Stimulated activated CD8-positive, alpha-beta memory T cell treated with anti-CD3 and anti-CD28 coated beads, Interleukin-12 subunit alpha, Interleukin-12 subunit beta, amount 100 ng/mL, for 1 hour (primary cell): ENCODE measurements around the gene SUSD5.
"Not testable (repeated sequence)": the region's sequence is repeated elsewhere in the genome, so short reads cannot be mapped to it uniquely, and the experiment has no call there.

Experiments
- DNase-seq: peaks from one replicate; pipeline ENCODE4 v3.0.0-alpha.2; 2020; ENCODE audit warnings: low read depth

Gene SUSD5

DNA sequence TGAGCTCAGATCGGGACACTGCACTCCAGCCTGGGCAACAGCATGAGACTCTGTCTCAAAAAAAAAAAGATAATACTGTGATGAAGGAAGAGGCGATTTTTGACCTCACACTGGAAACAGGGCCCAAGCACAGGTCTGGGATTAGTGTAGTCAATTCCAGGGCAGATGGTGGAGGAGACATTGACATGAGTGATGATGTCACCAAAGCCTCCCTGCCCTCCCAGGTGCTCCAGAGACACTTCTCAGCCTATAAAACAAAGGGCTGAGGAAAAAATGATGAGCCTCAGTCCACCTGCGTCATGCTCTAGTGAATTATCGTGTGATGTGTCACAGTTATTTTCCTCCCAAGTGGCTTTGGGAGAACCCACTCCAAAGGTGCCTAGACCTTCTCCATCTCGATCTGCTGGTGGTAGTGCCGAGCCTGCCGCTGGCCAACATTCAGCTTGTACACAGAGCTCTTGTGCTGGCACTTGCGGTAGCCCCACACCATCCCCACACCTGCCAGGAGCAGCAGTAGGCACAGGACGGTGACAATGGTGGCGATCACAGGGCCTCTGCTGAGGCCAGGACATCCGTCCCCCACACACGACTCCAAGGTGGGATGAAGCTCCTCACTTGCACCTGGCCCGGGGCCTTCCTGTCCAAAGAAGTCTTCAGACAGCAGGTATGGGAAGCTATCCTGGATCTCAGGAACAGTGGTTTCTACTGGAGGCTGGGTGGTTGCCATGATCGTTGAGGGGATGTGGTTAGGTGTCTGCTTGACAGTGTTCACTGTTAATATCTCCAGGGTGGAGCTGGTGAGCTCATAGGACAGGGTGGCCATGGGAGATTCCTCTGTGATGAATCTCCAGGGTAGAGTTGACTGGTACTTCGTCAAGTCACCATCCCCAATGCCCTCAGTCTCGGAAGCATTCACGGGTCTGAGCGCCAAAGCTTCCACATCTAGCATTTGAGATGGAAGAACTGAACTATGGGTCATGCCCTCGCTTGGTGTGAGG lies 65.9 kb downstream of the SUSD5 start:
- DNase-seq, result no peak

DNA sequence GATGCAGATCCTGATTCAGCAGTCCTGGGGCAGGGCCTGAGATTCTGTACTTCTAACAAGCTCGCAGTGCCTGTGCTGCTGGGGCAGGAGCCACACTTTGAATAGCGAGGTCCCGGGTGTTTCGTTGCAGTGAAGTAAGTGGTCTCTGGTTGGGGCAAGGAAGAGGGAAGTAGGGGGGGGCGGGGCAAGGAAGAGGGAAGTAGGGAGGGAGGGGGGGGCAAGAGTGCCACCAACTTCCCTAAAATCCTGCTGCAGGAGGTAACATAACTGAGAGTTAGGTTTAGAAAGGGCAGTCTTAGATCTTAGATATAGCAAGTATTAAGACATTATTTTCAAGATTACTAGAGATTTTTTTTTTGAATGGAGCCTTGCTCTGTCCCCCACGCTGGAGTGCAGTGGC lies 69.3 kb downstream of the SUSD5 start:
- no peak for DNase-seq

DNA sequence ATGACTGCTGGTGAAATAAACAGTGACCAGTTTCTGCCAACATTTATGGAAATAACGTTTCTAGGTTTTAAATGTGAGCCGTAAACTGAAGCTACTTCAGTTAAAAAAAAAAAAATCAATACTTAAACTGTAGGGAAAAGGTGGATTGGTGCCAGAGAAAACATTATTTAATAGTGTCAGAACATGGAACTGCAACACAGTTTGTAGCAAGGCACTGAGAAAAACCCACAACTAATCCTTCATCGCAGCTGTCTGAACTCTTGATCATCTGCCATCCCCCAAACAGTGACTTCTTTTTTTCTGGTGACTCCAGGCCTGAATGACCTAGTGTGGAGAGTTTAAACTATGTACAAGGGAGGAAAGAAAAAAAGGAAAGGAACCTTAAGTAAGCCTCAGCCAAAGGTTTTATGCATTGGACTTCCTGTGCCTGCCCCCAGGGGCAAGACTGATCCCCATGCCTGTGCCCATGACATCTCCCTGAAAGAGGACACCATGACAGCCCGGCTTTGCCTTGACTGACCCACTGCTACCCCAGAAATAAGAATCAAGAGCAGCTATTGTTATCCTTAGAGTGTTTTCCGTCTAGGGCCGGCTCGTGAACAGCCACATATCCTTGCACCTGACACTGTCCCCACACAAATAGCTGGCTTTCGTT lies 71.7 kb downstream of the SUSD5 start:
- no peak for DNase-seq

DNA sequence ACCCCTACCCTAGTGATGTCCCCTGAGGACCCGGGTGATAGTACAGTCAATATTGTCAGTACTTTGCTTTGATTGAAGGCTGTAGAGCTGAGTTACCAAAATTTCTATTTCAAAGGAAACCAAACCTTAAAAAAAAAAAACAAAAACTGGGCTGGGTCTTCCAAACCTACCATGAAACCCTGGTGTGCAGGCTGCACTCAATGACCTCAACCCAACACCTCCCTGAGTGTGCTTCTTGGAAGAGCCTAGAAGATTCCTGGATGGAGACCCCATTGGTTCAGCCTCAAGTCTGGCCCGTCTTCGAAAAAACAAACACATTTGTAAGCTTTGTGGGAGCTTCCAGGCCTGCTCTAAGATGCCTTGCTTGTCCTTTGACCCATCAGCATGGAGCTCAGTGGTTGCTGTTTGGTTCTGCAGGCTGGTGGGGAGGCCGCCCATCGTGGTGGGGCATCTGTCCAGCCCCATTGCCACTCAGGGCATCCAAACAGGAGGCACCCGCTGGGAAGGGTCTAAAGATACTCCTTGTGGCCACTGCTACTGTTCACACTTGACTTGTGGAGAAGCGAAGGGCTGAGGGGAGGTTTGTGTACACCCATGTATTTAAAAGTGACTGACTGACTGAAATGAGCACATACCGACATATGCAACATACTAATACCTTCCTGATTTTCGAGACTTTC lies 72.6 kb downstream of the SUSD5 start:
- DNase-seq, result no peak

DNA sequence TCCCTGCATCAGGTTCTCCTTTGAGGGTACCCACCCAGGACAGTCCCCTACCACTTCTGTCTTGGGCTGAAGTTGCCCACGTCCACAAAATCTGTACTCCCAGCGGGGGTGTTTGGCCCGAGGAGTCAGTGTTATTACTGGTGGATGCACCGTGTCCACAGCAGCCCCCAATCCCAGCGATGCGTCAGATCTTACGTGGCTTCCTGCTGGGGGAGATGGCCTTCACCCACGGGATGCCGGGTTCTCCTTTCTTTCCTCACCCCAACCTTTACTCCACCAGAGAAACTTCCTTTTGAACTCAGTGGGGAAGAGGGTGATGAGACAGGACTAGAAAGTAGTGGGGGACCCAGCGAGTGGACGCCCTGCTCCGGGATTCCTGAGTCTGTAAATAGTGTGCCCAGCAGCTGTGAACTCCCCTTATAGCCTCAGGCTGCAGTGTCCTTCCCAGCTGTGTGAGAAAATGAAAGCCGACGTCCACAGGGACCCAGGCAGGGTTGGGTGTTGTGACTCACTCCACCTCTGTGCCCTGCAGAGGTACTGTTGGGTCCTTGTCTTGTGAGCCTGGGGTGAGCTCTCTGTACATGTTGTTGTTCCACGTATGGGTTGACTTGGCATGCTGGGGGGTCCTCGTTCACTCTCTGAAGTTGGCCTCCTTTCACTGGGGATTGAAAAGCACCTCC lies 73.2 kb downstream of the SUSD5 start:
- DNase-seq, result no peak

DNA sequence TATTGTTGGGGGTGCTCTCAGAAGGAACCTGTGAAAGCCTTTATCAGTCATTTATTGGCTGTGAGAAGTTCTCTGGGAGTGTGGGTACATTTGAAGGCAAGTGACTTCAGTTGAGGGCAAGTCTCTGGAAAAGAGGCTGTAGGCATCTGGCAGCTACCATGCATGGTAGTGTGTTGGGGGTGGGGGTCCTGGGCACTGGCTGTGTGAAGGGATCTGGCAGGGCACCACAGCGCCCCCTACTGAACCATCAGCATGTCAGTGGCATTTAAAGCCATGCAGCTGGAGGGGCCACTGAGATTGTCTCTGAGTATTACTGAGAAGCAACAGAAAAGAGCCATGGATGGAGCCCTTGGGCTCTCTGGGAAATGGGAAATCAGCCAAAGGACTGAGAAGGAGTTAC lies 74.2 kb downstream of the SUSD5 start:
- no peak for DNase-seq

DNA sequence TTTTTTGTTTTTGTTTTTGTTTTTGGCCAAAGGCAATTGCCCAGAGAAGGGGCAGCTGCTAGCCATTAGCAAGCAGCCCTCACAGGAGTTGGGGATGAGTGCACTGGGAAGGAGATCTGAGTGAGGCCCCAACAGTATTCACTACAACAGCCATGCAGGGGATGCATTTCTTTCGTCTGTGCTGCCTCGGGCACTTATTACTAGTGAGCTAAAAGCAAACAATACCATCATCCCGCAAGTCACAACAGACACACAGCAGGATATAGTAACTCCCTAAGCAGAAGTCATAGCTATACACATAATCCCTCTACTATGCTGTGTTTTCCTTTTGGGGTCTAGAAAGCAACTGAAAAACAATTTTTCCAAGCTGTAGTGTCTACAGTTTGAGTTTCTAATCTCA lies 77.6 kb downstream of the SUSD5 start:
- DNase-seq, result no peak

DNA sequence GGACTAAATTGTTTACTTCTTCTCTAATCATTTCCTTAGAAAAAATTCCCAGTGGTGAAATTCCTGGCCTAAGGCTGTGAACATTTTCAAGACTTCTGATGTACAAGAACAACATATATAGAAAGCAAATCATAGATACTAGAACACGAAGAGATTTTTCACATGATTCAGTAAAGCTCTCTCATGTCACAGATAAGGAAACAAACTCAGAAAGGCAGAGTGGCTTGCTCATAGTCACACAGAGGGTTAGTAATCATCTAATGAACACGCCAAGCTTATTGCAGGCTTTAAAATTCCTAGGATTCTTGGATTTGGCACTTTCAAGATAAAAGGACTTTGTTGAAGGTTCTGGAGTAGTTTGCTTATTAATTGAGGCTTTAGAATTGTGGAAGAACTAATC lies 78.6 kb downstream of the SUSD5 start:
- DNase-seq, result no peak

DNA sequence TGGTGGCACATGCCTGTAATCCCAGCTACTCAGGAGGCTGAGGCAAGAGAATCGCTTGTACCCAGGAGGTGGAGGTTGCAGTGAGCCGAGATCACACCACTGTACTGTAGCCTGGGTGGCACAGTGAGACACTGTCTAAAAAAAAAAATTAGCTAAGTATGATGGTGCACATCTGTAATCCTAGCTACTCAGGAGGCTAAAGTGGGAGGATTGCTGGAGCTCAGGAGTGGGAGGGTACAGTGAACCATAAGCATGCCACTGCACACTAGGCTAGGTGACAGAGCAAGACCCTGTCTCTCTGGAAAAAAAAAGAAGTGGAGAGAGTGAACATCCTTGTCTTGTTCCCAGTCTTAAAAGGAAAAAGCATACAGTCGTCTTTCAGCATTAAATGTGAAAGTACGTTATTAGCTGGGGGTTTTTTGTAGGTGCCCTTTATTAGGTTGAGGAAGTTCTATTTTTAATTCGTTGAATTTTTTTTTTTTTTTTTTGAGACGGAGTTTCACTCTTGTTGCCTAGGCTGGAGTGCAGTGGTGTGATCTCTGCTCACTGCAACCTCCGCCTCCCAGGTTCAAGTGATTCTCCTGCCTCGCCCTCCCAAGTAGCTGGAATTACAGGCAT lies 79.5 kb downstream of the SUSD5 start:
- DNase-seq, result not testable (repeated sequence)

DNA sequence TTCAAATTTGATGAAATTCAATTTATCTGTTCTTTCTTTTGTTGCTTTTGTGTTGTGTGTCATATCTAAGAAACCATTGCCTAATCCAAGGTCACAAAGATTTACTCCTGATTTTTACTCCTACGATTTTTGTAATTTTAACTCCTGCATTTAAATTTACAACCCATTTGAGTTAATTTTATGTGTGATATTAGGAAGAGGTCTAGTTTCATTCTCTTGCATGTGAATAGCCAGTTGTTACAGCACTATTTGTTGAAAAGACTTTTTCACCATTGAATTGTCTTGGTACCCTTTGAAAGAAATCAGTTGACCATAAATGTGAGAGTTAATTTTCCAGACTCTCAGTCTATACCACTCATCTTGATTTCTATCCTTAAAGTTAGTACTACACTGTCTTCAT lies 80.9 kb downstream of the SUSD5 start:
- no peak for DNase-seq

DNA sequence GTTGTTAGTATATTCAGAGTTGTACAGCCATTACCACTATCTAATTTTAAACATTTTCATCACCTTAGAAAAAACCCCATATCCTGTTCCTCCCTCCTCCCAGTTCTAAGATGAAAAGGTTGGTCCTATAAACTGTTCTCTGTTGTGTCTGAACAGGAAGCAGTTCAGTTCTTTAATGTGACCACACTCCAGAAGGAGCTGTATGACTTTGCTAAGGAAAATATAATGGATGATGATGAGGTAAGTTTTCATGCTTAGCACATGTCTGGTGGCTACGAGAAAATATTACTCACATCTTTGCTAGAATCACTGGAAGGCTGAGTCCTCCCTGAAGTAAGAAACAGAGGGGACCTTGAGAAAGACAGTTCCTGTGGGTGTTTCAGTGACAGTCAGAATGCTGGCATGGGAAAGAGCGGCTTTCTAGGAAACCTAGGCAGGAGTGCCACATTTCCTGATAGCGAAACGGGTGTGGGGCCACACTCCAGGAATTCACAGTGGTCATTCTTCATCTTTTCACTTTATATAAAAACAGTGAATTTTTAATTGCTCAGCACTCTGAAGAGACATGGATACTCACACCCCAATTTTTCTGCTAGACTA lies 84.5 kb downstream of the SUSD5 start:
- no peak for DNase-seq

DNA sequence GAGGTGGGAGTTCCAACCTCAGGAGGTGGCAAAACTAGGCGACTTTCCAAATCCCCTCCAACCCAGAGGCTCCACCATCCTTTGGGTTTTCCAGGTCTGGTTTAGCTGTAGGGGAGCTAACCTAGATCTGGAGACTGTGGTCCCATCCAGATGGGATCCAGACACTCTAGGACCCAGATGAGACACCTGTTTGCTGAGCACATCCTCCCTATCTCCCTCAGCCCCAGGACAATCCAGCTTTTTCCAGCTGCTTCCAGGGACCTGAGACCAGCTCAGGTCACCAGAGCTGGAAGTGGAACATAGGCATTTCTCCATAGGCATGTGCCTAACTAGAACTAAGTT lies 86.6 kb downstream of the SUSD5 start:
- DNase-seq, result no peak

DNA sequence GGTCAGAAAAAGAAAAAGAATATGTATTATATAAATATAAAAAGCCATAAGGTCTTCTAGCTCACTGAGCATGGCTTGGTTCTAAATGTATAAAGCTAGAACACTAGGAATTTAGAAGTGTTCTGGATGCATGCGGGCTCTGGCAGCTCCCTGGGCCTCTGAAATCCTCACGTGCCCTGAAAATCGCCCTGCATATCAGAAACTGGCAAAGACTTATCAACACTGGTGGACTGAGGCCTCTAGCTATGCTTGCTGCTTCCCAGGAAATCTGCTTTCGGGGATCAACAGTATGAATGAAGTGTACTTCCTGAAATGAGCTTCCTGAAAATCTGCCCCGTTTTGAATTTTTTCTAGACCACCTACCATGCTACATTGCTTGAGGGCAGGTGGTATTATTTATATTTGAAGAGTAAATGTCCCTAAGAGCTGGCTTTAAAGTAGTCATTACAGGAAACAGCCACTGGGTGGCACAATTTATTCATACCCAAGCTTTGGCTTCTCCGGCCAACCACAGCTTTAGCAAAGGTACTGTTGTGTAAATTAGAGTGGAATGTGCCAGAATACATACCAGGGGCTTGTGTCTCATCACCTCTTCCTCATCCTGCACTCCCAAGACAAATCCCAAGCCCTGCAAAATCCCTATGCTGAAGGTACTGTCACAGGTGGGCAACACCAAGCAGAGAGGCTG lies 87.1 kb downstream of the SUSD5 start:
- DNase-seq, result peak; percentile 14

DNA sequence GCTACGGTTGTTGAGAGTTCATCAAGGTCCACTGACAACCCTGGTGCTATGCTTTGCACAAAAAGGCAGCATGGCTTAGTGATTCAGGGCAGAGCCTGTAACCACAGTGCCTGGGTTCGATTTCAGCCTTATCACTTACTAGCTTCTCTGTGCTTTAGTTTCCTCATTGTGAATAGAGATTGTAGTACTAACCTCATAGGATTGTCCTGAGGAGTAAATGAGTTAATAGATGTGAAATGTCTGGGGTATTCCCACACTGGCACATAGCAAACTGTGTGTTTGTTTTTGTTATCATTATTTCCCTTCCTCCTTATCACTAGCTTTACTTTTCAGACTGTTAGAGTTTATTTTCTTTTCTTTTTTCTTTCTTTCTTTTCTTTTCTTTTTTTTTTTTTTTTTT lies 88.5 kb downstream of the SUSD5 start:
- no peak for DNase-seq

DNA sequence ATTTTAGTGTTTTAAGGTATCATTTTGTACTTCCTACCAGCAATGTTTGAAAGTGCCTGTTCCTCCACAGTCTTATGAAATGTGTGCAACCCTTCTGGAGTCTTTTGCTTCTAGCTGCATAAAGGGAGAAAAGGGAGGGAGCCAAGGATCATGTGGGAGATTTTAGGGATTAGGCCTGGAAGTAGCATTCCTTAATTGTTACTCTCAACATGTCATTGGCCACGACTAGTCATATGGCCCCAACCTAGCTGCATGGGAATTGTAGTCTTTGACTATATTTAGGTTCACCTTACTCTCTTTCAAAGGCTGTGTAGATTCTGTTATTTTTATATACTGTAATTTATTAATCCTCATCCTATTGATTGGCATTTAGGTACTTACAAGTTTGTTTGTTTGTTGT lies 89.9 kb downstream of the SUSD5 start:
- DNase-seq, result no peak

DNA sequence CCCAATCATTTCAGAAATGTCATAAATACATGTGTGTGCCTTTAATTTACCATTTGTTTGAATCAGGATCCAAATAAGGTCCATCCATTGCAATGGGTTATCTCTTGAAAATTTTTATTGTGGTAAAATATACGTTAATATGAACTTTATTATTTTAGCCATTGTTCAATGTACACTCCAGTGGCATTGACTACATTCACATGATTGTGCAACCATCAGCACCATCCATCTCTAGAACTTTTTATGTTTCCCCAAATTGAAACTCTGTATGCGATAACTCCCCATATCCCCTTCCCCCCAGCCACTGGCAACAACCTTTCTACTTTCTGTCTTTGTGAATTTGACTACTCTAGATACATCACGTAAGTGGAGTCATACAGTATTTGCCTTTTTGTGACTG lies 92.8 kb downstream of the SUSD5 start:
- DNase-seq, result no peak

DNA sequence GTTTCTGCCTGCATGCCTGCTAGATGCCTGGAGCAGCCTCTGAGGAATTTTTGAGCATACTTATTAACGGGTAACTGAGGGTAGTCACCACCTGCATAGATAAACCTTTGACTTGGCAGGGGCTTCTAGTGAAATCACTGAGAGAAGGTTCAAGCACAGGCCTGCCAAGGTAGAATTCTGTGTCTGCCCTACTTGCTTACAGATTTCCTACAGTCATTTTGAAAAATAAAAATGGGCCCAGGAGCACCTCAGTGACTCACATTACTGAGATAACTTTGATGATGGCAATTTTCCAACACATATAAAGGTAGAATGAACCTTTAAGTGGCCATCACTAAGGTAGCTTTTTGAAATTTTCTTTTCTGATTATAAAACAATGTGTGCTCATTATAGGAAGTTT lies 94.0 kb downstream of the SUSD5 start:
- DNase-seq, result no peak

DNA sequence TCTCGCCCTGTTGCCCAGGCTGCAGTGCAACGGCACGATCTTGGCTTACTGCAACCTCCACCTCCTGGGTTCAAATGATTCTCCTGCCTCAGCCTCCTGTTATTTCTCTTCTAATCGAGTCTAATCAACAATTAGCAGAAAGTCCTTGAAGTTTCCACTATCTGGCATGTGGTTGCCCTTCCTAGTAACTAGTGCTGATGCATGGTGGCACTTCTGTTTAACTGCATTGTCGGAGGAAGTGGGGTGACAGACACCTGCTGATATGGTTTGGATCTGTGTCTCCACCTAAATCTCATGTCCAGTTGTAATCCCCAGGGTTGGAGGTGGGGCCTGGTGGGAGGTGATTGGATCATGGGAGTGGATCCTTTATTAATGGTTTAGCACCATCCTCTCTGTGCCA lies 95.6 kb downstream of the SUSD5 start:
- DNase-seq, result no peak

DNA sequence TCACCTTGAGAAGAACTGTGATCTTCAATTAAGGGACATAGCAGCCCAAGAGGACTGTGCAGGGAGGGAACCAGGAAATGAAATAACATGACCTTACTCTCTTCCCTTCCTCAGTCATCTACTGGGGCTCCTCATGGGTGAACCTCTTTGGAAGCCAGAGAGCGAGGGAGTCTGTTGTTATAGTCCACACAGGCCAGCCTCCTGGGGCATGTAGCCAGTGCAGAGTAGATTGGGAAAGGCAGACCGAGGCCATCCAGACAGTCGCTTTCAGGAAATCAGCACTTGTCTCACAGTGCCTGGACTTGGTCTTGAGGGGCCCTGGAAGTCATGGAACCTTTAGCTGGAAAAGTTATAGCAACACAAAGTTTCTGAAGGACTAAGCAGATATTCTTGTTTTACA lies 98.7 kb downstream of the SUSD5 start:
- no peak for DNase-seq

DNA sequence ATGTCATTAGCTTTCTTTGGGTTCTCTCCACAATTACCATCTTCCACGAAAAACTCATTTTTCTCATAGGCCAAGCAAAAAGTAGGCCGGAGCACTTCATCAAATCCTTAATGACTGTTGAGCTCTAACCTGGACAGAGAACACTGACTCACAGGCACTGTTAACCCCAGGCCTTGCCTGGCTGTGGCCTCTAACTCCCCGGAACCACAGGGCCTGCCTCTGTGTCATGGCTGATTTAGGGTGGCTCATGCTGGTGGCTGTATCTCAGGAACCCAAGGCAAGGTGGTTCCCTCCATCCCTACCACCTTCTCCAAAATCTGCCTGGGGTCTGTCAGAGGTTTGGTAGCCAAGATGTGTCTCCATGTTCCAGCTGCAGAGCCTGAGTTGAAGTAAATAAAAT lies 101.1 kb downstream of the SUSD5 start:
- DNase-seq, result no peak
